Neuronal stem cell (in vitro differentiated cells): ENCODE measurements around the gene ID3.

ENCODE experiments used
- DNase-seq: peaks from one replicate; pipeline ENCODE4 v3.0.0-alpha.2; 2013; ENCODE audit warnings: low spot score
- H2AFZ ChIP-seq: one replicate; pipeline ENCODE4 v1.6.1; 2013; ENCODE audit warnings: mild to moderate bottlenecking, low read length, inconsistent platforms
- H2AK5ac ChIP-seq: 2 replicates; pipeline ENCODE4 v1.6.1; 2013; ENCODE audit warnings: low read depth, mild to moderate bottlenecking, inconsistent platforms, low read length, moderate library complexity, mixed read lengths
- H2BK120ac ChIP-seq: 2 replicates; pipeline ENCODE4 v1.6.1; 2013; ENCODE audit warnings: low read depth, mild to moderate bottlenecking, inconsistent platforms, low read length, moderate library complexity, mixed read lengths
- H2BK12ac ChIP-seq: one replicate; pipeline ENCODE4 v1.6.1; 2013; ENCODE audit warnings: low read length, inconsistent platforms
- H2BK15ac ChIP-seq: 2 replicates; pipeline ENCODE4 v1.6.1; 2013; ENCODE audit warnings: mild to moderate bottlenecking, low read length, inconsistent platforms, mixed read lengths
- H2BK5ac ChIP-seq: one replicate; pipeline ENCODE4 v1.6.1; 2013; ENCODE audit warnings: inconsistent platforms, mild to moderate bottlenecking, low read length, moderate library complexity
- H3K14ac ChIP-seq: one replicate; pipeline ENCODE4 v1.6.1; 2013; ENCODE audit warnings: low read length, inconsistent platforms
- H3K18ac ChIP-seq: 2 replicates; pipeline ENCODE4 v1.6.1; 2013; ENCODE audit warnings: low read length, inconsistent platforms
- H3K23ac ChIP-seq: 2 replicates; pipeline ENCODE4 v1.6.1; 2013; ENCODE audit warnings: low read depth, mild to moderate bottlenecking, mixed read lengths, low read length, inconsistent platforms; ENCODE audit not compliant: poor library complexity
- H3K27ac ChIP-seq: replicated peaks from 3 replicates; pipeline ENCODE4 v1.5.1; 2013; ENCODE audit warnings: low read length, inconsistent platforms
- H3K27me3 ChIP-seq, 3 experiments: 2 replicates each; pipeline ENCODE4 v1.6.1; 2013; ENCODE audit warnings: low read length in 3 of 3, mild to moderate bottlenecking in 2 of 3, inconsistent platforms in 1 of 3, low read depth in 1 of 3, mixed read lengths in 1 of 3, moderate library complexity in 1 of 3; ENCODE audit not compliant: control insufficient read depth in 3 of 3, insufficient read depth in 3 of 3
- H3K36me3 ChIP-seq, 2 donors: replicated peaks in 1 of 2; 2 replicates each; pipeline ENCODE4 v1.6.1; 2013; ENCODE audit warnings: low read length in 2 of 2; ENCODE audit not compliant: control insufficient read depth in 2 of 2, insufficient read depth in 2 of 2
- H3K4ac ChIP-seq: 2 replicates; pipeline ENCODE4 v1.6.1; 2013; ENCODE audit warnings: inconsistent platforms, mild to moderate bottlenecking, low read length, moderate library complexity
- H3K4me1 ChIP-seq, 2 donors: 1 replicate in 1 of 2; 2 replicates in 1 of 2; pipeline ENCODE4 v1.6.1; 2013; ENCODE audit warnings: low read length in 2 of 2, low read depth in 1 of 2; ENCODE audit not compliant: control insufficient read depth in 2 of 2, insufficient read depth in 1 of 2
- H3K4me2 ChIP-seq: one replicate; pipeline ENCODE4 v1.6.1; 2013; ENCODE audit warnings: mild to moderate bottlenecking, low read length, inconsistent platforms; ENCODE audit not compliant: insufficient read depth, poor library complexity, severe bottlenecking
- H3K4me3 ChIP-seq, 2 donors: 2 replicates each; pipeline ENCODE4 v1.5.1; 2013; ENCODE audit warnings: low read length in 2 of 2, mild to moderate bottlenecking in 2 of 2, inconsistent platforms in 1 of 2, moderate library complexity in 1 of 2
- H3K79me1 ChIP-seq: one replicate; pipeline ENCODE4 v1.6.1; 2013; ENCODE audit warnings: low read depth, mild to moderate bottlenecking, inconsistent platforms, low read length, moderate library complexity
- H3K9ac ChIP-seq: one replicate; pipeline ENCODE4 v1.6.1; 2013; ENCODE audit warnings: mild to moderate bottlenecking, low read depth, low read length, inconsistent platforms; ENCODE audit not compliant: poor library complexity
- H3K9me3 ChIP-seq, 2 donors: replicated peaks in 1 of 2; 2 replicates each; pipeline versions ENCODE3 to v1.6.1; 2013; ENCODE audit warnings: low read length in 2 of 2, mild to moderate bottlenecking in 2 of 2, inconsistent platforms in 1 of 2, low read depth in 1 of 2, mixed read lengths in 1 of 2, moderate library complexity in 1 of 2; ENCODE audit not compliant: control insufficient read depth in 2 of 2, insufficient read depth in 1 of 2
- H4K8ac ChIP-seq: one replicate; pipeline ENCODE4 v1.6.1; 2013; ENCODE audit warnings: low read depth, mild to moderate bottlenecking, inconsistent platforms, low read length, moderate library complexity
- H4K91ac ChIP-seq: one replicate; pipeline ENCODE4 v1.6.1; 2013; ENCODE audit warnings: low read length, low read depth, mild to moderate bottlenecking, inconsistent platforms; ENCODE audit not compliant: poor library complexity
- WGBS, 2 donors: extraction: QIAGEN DNeasy Blood & Tissue Kit; methylation state at CpG; one replicate each; pipeline ENCODE4 v1.1.7; 2013; ENCODE audit warnings: missing lambda C conversion rate in 2 of 2, mixed read lengths in 1 of 2; ENCODE audit not compliant: insufficient read length in 2 of 2, insufficient replicate concordance in 1 of 2; ENCODE audit errors: extremely low coverage in 2 of 2; 5-methylcytosine and 5-hydroxymethylcytosine counted together

The ID3 gene

DNA sequence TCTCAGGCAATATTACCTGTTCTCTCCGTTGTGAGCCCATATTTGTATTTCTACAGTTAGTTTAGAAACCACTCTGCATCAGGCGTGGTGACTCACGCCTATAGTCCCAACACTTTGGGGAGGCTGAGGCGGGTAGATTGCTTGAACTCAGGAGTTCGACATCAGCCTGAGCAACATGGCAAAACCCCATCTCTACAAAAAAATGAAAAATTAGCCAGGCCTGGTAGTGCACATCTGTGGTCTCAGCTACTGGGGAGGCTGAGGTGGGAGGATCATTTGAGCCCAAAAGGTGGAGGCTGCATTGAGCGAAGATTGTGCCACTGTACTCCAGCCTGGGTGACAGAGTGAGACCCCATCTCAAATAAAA is 19.7 kb upstream of the ID3 start:
- Histone ChIP-seq H3K14ac (no peak overlapping the region), H3K4ac (no peak overlapping the region), H3K4me1 (peaks cover 0 to 22% of the 10 kb centered on the region in 2 donors), H4K91ac (no peak overlapping the region), H3K18ac (no peak overlapping the region), H2BK5ac (no peak overlapping the region), H3K4me2 (no peak overlapping the region), H3K36me3 (no peaks in the 10 kb centered on the region), H2AFZ (no peak overlapping the region), H2BK12ac (no peak overlapping the region), H4K8ac (no peak overlapping the region), H3K4me3 (no peak overlapping the region), H3K9ac (no peak overlapping the region), H3K27ac (no peak overlapping the region), H3K9me3 (no peaks in the 10 kb centered on the region), H2AK5ac (no peak overlapping the region), H2BK15ac (no peak overlapping the region), H3K27me3 (no peaks in the 10 kb centered on the region), H3K23ac (no peak overlapping the region), H2BK120ac (no peak overlapping the region), H3K79me1 (no peaks in the 10 kb centered on the region)
- WGBS, 2 donors, result no CpG with 5 or more reads among the region's 6 CpGs
- DNase-seq, result no peak

- Histone ChIP-seq H2AK5ac (no peak overlapping the region), H3K9ac (no peak overlapping the region), H3K4ac (no peak overlapping the region), H2BK120ac (no peak overlapping the region), H3K23ac (no peak overlapping the region), H3K4me1 (peaks cover 0 to 22% of the 10 kb centered on the region in 2 donors), H3K14ac (no peak overlapping the region), H3K9me3 (no peaks in the 10 kb centered on the region), H3K27ac (no peak overlapping the region), H3K27me3 (no peaks in the 10 kb centered on the region), H3K36me3 (no peaks in the 10 kb centered on the region), H3K79me1 (no peaks in the 10 kb centered on the region), H3K4me3 (no peak overlapping the region), H2AFZ (no peak overlapping the region), H3K18ac (no peak overlapping the region), H4K91ac (no peak overlapping the region), H2BK5ac (no peak overlapping the region), H4K8ac (no peak overlapping the region), H3K4me2 (no peak overlapping the region), H2BK15ac (no peak overlapping the region), H2BK12ac (no peak overlapping the region)
- WGBS, 2 donors, result no CpG with 5 or more reads among the region's 4 CpGs
- no peak for DNase-seq
These were observed 19.2 kb upstream of the ID3 start for GRCh38 chr1:23578311-23578996.

GRCh38 chr1:23577056-23578004 is 18.0 kb upstream of the ID3 start:
- no peak for DNase-seq

More at GRCh38 chr1:23577056-23578004, 18.0 kb upstream of the ID3 start:
- no peak overlapping the region for H2AK5ac ChIP-seq
- no peak overlapping the region for H4K8ac ChIP-seq
- peak overlapping the region; percentile 90 for H2AFZ ChIP-seq
- no peak overlapping the region for H3K14ac ChIP-seq
- H3K27ac ChIP-seq, result no peak overlapping the region
- no peak overlapping the region for H3K18ac ChIP-seq
- no peak overlapping the region for H2BK15ac ChIP-seq
- peaks cover 3 to 28% of the 10 kb centered on the region in 2 donors for H3K4me1 ChIP-seq
- no peak overlapping the region for H3K4me3 ChIP-seq
- no peak overlapping the region for H3K23ac ChIP-seq
- H2BK12ac ChIP-seq, result no peak overlapping the region
- no peak overlapping the region for H2BK120ac ChIP-seq
- no peaks in the 10 kb centered on the region for H3K9me3 ChIP-seq
- no peak overlapping the region for H3K4me2 ChIP-seq
- H3K9ac ChIP-seq, result no peak overlapping the region
- H3K79me1 ChIP-seq, result no peaks in the 10 kb centered on the region
- H3K4ac ChIP-seq, result no peak overlapping the region
- H3K27me3 ChIP-seq, result no peaks in the 10 kb centered on the region
- no CpG with 5 or more reads among the region's 11 CpGs for WGBS, 2 donors
- no peak overlapping the region for H4K91ac ChIP-seq
- no peaks in the 10 kb centered on the region for H3K36me3 ChIP-seq
- H2BK5ac ChIP-seq, result no peak overlapping the region
